Stimulated activated CD8-positive, alpha-beta memory T cell treated with anti-CD3 and anti-CD28 coated beads, Interleukin-15, amount 100 ng/mL, for 24 hours (primary cell): ENCODE results near the gene LENG1.

Experiments
- DNase-seq: peaks from one replicate; pipeline ENCODE4 v3.0.0-alpha.2; 2020; ENCODE audit warnings: low read depth

The LENG1 gene

DNA sequence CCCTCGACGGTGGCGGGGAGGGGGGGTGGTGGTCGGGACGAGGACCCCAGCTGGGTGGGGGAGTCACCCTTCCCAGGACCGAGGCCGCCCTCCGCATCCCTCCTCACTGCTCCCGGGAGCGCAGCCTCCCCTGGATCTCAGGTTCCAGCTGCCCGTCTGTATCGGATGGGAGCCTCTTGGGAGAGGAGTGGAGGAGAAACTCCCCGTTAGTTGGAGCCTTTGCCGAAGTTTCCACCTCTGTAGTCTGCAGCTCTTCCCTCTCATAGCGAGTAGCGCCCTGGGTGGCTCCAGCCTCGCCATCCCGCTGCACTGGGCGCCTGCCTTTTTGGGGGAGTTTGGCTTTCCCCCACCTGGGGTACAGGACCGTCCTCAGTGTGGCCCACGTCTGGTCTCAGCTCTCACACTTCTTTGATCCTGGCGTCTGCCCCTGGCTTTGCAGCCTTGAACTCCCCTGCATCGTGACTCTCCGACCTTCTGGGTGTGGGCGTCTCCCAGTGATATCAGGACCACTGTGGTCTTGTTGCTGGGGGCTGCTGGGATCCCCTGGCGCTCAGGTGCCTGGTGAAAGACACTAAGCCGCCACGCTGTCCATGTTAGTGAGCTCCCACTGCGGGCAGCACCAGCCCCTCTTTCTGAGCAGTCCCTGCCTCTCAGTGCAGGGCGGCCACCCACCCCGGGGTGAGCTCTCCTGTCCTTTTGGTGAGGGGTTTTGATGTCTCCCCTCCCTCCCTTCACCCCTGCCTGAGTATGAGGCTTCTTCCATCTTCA lies 20.8 kb downstream of the LENG1 start:
- no peak for DNase-seq

DNA sequence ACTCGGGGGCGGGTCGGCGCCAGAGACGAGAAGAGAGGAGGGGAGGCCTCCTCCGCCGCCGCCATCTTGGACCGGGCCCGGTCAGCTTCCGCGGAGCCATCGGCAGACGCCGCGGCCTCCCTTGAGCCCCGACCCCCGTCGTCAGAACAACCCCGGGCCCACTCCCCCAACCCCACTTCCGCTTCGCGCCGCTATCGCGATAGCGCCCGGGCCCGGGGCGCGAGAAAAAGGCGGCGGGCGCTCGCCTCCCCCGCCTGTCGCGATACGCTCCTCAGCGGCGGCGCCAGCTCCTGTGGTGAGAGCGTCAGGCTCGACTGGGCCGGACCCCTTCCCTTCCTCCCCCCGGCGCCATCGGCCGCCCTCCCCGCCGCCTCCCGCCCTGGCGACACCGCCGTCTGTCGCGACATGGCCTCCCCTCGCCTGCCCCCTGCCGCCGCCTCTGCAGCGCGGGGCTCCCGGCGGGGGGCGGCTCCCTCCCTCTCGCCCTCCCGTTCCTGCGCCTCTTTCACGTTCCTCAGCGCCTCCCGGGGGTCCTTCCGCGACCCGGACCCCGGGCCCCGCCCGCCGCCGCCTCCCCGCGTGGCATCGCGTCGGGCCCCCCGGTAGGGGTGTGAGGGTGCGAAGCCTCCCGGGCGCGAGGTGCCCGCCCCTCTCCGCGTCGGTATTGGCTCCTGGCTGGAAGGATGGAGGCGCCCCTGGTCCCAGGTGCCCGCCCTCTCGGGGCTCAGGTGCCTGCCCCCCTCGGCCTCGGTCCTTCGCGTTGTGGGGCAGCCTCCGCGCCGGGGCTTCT lies 21.6 kb downstream of the LENG1 start, which contains the start of gene CNOT3:
CNOT3 (plus strand) TSS at position 64 of the 790 bp plus-strand sequence. CDS start 5,217 bp downstream, outside the sequence.
- DNase-seq: no peak

DNA sequence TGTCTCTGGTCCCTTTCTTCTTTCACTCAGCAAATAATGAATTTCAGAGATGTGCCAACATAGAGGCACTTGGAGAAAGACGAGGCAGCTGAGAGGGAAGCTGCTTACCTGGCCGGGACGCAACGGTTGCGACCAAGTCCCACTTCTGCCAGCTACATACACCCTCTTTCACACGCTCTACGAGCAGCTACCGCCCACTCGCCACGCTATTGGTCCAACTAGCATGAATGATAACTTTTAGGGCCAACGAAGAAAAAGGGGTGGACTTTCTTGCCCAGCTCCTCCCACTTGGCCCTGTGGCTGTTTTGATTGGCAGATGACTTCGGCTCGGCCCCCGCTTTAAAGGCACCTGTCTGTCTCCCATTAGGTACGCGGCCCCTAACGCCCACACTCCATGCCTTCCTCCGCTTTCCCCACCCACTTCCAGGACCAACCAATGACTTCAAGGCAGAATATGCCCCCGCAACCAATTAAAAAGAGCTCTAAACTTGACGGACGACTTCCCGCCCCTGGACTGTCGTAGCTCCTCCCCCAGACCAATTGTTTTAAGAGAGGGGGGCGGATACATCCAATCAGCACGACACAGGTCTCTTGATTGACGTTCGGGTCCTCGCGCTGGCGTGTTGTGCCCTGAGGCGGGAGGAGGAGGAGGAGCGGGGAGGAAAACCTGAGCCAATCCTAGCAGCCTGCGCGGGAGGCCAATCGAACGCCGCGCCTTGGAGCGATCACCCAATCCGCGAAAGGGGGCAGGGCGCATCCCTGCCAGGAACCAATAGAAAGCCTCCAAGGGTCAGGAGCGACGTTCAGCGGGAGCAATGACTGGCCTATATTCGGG lies 22.4 kb downstream of the LENG1 start:
- peak; percentile 91 for DNase-seq

DNA sequence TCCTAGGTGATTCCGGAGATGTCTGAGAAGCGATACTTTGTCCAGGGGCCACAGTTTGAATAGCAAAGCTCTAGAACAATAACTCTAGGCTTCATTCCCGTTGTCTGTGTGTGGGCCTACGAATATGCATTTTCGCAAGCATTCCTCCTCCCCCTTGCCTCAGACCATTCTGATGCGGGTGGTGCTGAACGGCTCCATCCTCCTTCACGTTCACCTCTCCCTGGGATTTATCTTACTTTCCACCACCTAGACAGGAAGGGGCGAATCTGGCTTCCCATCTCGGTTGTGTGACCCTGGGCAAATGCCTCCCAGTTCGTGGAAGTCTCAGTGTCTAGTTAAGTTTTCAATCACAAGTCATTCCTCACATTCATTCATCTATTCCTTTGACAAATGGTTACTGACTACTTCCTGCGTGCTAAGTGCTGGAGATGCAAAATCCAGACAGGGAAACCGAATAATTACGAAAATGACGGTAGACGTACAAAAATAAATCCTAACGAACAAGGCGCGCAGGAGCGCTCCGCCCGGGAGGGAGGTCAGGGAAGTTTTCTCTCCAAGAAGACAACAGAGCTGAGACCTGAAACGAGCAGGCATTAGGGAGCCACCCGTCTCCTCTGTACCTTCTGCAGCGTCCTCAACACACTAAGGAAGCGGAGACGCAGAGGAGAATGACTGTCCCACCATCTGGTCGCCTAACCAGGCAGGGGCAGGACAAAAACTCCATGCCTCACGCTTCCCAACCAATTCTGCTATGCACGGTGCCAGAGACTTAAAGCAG lies 23.2 kb downstream of the LENG1 start:
- DNase-seq: no peak

DNA sequence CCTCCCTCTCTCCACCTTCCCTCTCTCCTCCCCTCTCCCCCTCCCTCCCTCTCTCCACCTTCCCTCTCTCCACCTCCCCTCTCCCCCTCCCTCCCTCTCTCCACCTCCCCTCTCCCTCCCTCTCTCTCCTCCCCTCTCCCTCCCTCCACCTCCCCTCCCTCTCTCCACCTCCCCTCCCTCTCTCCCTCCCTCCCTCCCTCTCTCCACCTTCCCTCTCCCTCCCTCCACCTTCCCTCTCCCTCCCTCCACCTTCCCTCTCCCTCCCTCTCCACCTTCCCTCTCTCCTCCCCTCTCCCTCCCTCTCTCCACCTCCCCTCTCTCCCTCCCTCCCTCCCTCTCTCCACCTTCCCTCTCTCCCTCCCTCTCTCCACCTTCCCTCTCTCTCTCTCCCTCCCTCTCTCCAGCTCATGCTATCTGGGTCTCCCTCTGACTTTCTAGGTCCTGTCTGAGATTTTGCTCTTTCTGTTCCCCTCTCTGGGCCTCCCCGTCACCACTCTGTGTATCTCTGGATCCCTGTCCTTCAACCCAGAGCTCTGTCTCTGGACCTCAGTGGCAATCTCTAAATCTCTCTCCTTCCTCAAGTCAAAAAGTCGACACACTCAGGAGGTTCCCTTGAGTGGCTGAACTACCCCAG lies 25.4 kb downstream of the LENG1 start:
- DNase-seq: no peak

DNA sequence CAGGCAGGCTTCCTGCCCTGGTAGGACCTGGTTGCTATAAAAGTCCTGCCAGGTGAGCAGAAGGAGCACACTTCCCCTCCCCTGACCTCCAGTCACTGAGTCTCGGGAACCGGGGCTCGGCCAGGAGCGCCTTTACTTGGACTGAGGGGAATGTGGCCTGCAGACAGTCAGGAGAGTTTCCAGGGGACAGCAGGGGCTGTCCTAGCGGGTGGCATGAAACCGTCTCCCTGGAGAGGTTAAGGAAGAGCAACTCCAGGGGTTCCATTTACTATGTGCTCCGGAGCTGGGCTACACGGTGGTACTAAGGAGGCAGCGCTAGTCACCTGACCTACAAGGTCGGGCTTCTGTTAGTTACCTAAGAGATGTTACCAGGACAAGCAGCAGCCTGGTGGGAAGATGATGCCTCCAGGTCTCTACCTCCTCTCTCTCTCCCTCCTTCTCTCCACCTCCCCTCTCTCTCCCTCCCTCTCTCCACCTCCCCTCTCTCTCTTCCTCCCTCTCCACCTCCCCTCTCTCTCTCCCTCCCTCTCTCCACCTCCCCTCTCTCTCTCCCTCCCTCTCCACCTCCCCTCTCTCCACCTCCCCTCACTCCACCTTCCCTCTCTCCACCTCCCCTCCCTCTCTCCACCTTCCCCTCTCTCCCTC lies 26.1 kb downstream of the LENG1 start:
- DNase-seq: no peak

DNA sequence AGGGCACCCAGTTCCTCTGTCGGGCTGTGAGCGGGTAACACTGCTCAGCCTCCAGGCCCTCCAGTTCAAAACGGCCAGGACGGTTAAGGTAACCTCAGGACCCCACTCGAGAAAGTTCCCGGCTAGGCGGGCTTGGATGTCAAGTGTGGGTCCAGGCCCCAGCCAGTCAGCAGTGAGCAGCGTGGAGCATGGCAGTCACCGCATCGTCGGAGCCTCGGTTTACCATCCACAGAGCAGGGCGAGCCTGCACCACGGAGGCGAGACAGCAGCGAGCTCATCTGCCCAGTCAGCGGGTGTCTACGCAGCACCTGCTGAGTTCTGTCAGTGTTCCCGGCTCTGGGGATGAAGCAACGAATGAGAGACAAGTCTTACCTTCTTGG lies 29.9 kb downstream of the LENG1 start:
- no peak for DNase-seq

DNA sequence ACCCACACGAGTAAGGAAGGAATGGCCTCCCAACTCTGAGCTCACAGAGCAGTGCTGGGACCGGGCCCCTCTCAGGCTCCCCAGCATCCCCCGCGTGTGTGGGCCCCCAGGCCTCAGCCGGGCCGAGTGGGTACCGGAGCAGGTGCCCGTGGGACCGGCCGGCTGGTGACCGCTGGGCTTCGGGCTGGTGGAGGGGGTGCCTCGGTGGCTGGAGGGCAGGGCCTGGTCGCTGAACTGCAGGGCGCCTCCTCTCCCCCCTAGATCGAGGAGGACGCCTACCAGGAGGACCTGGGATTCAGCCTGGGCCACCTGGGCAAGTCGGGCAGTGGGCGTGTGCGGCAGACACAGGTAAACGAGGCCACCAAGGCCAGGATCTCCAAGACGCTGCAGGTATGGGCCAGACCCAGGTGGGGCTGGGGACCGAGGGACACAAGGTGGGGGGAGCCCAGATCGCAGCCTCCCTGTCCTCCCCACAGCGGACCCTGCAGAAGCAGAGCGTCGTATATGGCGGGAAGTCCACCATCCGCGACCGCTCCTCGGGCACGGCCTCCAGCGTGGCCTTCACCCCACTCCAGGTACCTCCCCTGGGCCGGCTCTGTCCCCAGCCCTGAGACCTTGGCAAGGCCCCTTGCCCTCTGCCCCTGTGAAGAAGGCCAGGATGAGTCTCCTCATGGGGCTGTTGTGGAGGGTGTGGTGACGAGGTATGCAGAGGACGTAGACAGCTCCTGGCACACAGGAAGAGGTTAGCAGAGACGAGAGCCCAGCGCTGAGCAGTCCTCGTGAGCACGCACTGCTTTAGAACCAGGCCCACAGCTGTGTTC lies 30.5 kb downstream of the LENG1 start:
- DNase-seq: no peak

DNA sequence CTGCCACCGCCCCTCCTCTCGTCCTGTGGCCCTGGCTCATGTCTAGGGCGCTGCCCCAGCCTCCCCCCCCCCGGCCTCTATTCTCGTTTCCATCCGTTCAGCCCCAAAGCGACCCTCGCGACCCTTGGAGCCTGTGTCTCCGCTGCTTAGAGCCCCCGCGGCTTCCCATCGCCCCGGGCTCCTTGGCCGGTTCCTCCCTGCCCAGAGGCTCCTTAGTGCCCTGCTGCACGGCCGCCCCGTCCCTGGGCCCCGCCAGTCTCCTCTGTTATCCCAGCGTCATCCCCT lies 31.1 kb downstream of the LENG1 start:
- no peak for DNase-seq

DNA sequence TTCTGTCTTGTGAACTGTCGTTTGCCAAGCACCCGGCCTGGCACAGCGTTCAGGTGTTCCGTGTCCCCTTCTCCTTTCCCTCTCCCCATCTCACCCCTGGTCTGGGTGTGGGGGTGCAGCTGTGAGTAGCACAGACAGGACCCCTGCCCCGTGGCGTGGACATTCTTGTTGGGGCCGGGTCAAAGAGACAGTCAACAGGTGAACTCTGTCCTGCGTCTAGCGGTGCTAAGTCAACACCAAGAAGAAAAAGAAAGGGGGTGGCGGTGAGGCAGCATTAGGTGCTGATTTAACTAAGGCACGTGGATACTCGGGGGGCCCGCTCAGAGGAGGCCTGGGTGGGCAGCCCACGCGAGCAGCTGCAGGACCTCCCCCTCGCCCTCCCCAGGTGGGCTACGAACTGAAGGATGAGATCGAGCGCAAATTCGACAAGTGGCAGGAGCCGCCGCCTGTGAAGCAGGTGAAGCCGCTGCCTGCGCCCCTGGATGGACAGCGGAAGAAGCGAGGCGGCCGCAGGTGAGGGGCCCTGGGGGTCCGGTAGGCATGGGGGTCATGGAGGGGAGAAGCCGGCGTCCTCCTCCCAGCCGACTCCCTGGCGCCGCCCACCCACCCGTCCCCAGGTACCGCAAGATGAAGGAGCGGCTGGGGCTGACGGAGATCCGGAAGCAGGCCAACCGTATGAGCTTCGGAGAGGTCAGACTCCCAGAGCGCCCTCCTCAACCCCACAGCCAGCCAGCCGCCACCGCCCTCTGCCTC lies 31.7 kb downstream of the LENG1 start:
- DNase-seq: no peak

DNA sequence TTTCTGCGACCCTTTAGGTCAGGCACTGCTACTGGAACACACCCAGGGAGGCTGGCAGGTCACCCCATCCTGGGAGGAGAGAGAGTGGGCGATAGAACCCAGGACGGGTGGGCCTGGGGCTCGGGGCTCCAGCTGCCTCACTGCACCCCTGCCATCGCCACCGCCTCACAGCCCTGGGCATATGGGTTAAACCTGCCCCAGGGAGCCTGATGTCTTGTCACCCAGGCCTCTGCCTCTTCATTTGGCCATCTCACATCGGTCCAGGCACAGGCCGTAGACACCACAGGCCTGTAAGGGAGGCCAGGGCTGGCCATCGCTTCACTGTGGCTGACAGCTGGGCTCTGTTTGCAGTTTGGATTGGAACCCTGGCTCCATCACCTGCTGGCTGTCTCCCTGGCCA lies 33.8 kb downstream of the LENG1 start:
- DNase-seq: no peak

DNA sequence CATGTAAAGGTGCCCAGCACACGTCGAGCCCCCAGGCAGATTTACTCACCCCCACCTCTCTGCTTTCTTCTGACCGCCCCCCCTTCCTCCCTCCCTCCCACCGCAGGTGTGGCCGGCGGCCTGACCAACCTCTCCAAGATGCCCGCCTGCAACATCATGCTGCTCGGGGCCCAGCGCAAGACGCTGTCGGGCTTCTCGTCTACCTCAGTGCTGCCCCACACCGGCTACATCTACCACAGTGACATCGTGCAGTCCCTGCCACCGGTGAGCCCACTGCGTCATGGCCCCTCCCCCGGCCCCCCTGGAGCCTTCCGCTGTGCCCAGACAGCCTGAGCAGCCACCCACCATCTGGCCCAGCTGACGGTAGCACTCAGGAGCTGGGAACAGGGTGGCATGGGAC lies 35.1 kb downstream of the LENG1 start:
- DNase-seq: no peak

DNA sequence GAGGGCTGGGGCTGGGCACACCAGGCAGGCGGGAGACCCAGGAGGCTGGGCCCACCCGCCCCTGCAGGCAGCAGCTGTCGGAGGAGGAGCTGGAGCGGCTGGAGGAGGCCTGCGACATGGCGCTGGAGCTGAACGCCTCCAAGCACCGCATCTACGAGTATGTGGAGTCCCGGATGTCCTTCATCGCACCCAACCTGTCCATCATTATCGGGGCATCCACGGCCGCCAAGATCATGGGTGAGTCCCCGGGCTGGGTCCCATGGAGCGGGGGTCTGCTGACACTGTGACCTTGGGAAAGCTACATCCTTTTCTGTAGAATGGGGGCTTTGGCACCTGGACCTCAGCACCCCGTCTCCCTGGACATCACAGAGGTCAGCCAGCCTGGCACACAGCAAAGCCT lies 35.8 kb downstream of the LENG1 start:
- no peak for DNase-seq

DNA sequence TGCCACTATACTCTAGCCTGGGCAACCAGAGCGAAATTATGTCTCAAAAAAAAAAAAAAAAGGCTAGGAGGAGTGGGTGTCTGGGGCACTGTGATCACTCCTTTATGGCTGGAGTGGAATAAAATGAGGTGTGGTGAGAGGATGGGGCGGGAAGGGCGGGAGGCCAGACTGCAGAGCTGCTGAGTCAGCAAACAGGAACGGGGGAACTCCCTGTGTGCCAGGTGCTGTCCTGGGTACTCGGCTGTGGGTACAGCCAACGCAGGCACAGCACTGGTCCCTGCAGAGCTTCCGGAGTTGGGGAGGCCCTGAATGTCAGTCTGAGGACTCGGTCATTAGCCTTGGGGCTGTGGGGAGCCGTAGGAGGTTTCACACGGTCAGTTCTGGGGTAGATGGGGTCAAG lies 38.3 kb downstream of the LENG1 start:
- no peak for DNase-seq

DNA sequence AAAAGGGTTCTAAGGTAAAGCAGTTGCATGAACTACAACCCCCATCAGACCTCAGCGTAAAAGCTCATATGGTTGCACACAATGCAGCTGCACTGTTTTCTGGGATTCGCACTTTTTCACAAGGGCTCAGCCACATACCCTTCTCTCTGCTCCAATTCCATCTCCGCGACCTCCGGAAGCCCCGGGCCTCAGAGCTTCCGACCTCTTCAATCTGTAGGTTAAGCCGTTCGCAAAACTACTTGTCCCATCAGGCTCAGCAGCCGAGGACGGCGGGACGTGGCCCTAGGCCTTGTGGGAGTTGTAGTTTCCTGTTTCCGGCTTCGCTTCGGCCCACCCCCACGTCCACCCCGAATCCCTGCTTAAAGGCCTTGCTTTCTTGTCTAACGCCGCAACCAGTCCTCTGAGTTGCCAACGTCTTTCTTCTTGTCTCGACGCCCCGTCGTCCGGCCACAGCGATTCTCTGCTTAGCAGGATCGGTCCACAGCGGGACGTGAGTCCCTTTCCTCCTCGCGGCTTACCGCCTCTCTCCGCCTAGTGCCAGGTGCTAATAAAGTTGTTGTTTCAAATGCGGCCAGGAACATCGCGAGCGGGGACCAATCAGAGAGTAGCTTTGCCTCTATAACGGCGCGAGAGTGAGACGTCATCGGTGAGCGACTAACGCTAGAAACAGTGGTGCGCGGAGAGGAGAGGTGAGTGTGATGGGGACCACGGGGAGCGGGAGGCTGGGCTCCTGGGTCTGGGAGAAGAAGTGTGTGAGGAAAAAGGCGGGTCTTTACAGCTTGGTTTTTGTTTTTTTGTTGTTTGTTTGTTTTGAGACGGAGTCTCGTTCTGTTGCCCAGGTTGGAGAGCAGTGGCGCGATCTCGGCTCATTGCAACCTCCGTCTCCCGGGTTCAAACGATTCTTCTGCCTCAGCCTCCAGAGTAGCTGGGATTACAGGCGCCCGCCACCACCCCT lies 44.1 kb downstream of the LENG1 start, which contains the start of the genes PRPF31 and TFPT:
PRPF31 (plus strand) TSS at position 646 of the 955 bp plus-strand sequence. CDS start 2,525 bp downstream, outside the sequence.
TFPT (minus strand) TSS at position 549 of the 955 bp plus-strand sequence; CDS start at position 161, 388 bp downstream.
- DNase-seq: peak; percentile 92

DNA sequence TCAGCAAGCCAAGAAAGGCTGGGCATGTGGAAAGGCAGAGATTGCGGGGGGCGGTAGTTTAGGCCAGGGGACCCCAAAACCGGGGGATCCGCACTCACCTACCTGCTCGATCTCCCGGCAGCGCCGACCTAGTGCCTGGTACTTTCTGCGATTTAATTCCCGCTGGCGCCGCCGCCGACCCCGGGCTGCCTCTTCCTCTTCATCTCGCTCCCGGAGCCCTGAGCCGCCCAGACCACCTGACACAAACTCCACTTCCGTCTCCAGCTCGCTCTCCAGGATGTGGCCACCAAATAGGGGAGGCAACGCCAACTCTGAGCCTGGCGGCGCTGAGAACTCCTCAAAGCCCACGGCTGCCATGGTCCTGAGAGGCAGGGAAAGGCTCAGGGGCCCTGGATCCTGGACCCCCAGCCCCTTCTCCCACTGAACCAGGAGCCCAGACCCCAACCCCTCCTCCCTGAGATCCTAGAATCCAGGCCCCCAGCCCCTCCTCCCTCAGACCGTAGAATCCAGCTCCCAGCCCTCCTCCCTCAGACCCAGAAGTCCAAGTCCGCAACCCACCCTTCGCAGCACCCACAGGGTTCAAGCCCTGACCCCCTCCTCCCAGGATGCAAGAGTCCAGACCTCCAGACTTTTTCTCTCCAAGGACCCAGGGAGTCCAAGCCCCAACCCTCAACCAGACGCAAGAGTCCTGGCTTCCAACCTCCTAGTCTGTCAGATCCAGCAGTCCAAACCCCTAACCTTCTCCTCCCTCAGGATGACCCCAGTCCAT lies 45.0 kb downstream of the LENG1 start:
- no peak for DNase-seq

DNA sequence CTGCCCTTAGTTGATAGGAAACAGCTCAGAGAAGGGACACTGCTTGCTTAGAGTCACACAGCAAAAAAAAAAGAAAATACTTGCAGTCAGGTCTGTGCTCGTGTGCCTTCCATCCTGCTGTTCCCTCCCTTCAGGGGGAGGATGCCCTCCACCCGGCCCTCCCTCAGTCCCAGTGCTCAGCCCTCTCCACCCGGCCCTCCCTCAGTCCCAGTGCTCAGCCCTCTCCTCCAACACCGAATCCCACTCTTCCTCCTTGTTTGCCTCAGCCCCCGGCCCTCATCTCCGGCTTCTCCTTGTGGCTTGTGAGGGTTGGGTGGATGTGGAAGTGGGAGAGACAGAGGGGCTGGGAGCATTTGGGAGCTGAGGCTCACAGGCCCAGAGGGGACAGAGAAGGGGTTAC lies 49.9 kb downstream of the LENG1 start:
- no peak for DNase-seq
